IMR-90 (cell line): ENCODE measurements around the gene NFIA. TPM values are rescaled to one million over a fixed set of nuclear protein-coding genes. Genes with fewer than 3 reads are reported as not detected.

Experiments used
- ATAC-seq: fragments of 200-7000 bp; cut with Tn5 transposase; 2 replicates; pipeline ENCODE4 v1.9.1; 2020; ENCODE audit warnings: low read depth, mild to moderate bottlenecking, moderate library complexity
- BruUV-seq: library from RNA; stranded (reverse); fragments of 400-500 nt; replicated peaks from 2 replicates; lab custom pipeline; 2021; lab: Mats Ljungman, UMichigan
- CTCF ChIA-PET: fragments of 300-600 bp; formaldehyde crosslinking; extraction: SDS; loops from one replicate; lab custom pipeline; 2021; ENCODE audit warnings: antibody characterized with exemption; lab: Yijun Ruan, JAX
- POLR2A ChIA-PET: fragments of 300-600 bp; sonication (Branson Sonifier 250); formaldehyde crosslinking; loops from one replicate; lab custom pipeline; 2022; ENCODE audit warnings: antibody characterized with exemption; ENCODE audit not compliant: unreplicated experiment; lab: Charles Lee
- DNase-seq: peaks from one replicate; pipeline ENCODE4 v3.0.0; 2013
- H2AFZ ChIP-seq: replicated peaks from 2 replicates; pipeline ENCODE3; 2013; ENCODE audit warnings: low read length, mild to moderate bottlenecking; ENCODE audit not compliant: poor library complexity
- H2AK5ac ChIP-seq: 2 replicates; pipeline ENCODE4 v1.6.1; 2013; ENCODE audit warnings: low read depth, low read length, inconsistent platforms
- H2AK9ac ChIP-seq: replicated peaks from 2 replicates; pipeline ENCODE3; 2013; ENCODE audit warnings: mild to moderate bottlenecking, low read depth, low read length, moderate library complexity; ENCODE audit not compliant: poor library complexity
- H2BK120ac ChIP-seq: 2 replicates; pipeline ENCODE4 v1.6.1; 2013; ENCODE audit warnings: low read depth, low read length, inconsistent platforms
- H2BK15ac ChIP-seq: 3 replicates; pipeline ENCODE4 v1.6.1; 2013; ENCODE audit warnings: low read depth, low read length, inconsistent platforms
- H2BK20ac ChIP-seq: 2 replicates; pipeline ENCODE4 v1.6.1; 2013; ENCODE audit warnings: low read depth, mild to moderate bottlenecking, inconsistent platforms, low read length, moderate library complexity
- H2BK5ac ChIP-seq: 2 replicates; pipeline ENCODE4 v1.6.1; 2013; ENCODE audit warnings: mild to moderate bottlenecking, low read depth, low read length, inconsistent platforms; ENCODE audit not compliant: poor library complexity, severe bottlenecking
- H3K14ac ChIP-seq: replicated peaks from 2 replicates; pipeline ENCODE4 v1.6.1; 2013; ENCODE audit warnings: low read depth, low read length, inconsistent platforms
- H3K18ac ChIP-seq: 2 replicates; pipeline ENCODE4 v1.6.1; 2013; ENCODE audit warnings: low read depth, low read length, control low read depth
- H3K23ac ChIP-seq: 2 replicates; pipeline ENCODE4 v1.6.1; 2013; ENCODE audit warnings: low read depth, low read length, inconsistent platforms
- H3K27ac ChIP-seq: 2 replicates; pipeline ENCODE4 v1.5.1; 2013; ENCODE audit warnings: mild to moderate bottlenecking, control low read depth, low read length; ENCODE audit not compliant: insufficient read depth
- H3K27me3 ChIP-seq: 2 replicates; pipeline ENCODE4 v1.6.1; 2013; ENCODE audit warnings: low read length; ENCODE audit not compliant: control insufficient read depth, insufficient read depth
- H3K36me3 ChIP-seq: 2 replicates; pipeline ENCODE4 v1.6.1; 2013; ENCODE audit warnings: low read length, mixed read lengths; ENCODE audit not compliant: control insufficient read depth, insufficient read depth
- H3K4ac ChIP-seq: 2 replicates; pipeline ENCODE4 v1.6.1; 2013; ENCODE audit warnings: low read depth, low read length, inconsistent platforms
- H3K4me1 ChIP-seq: 2 replicates; pipeline ENCODE4 v1.6.1; 2013; ENCODE audit warnings: low read length, mixed read lengths; ENCODE audit not compliant: control insufficient read depth, insufficient read depth
- H3K4me2 ChIP-seq: 2 replicates; pipeline ENCODE4 v1.6.1; 2013; ENCODE audit warnings: low read depth, mild to moderate bottlenecking, control low read depth, low read length, moderate library complexity
- H3K4me3 ChIP-seq: 2 replicates; pipeline ENCODE4 v1.5.1; 2013; ENCODE audit warnings: low read depth, mild to moderate bottlenecking, control low read depth, low read length, moderate library complexity; ENCODE audit not compliant: insufficient read depth
- H3K56ac ChIP-seq: 2 replicates; pipeline ENCODE4 v1.6.1; 2013; ENCODE audit warnings: low read length, inconsistent platforms; ENCODE audit not compliant: insufficient read depth; ENCODE audit errors: extremely low read depth
- H3K79me1 ChIP-seq, 2 experiments: 2 replicates each; pipeline ENCODE4 v1.6.1; 2013; ENCODE audit warnings: low read length in 2 of 2, inconsistent platforms in 1 of 2, low read depth in 1 of 2
- H3K9ac ChIP-seq: 2 replicates; pipeline ENCODE4 v1.6.1; 2013; ENCODE audit warnings: low read depth, low read length, control low read depth
- H3K9me1 ChIP-seq: 2 replicates; pipeline ENCODE4 v1.6.1; 2013; ENCODE audit warnings: low read length, inconsistent platforms; ENCODE audit not compliant: insufficient read depth
- H3K9me3 ChIP-seq: 2 replicates; pipeline ENCODE4 v1.6.1; 2013; ENCODE audit warnings: low read length; ENCODE audit not compliant: control insufficient read depth, insufficient read depth
- H4K20me1 ChIP-seq: 2 replicates; pipeline ENCODE4 v1.6.1; 2013; ENCODE audit warnings: low read length, inconsistent platforms; ENCODE audit not compliant: insufficient read depth
- H4K5ac ChIP-seq: 2 replicates; pipeline ENCODE4 v1.6.1; 2013; ENCODE audit warnings: mild to moderate bottlenecking, low read depth, low read length, control low read depth
- H4K8ac ChIP-seq, 2 experiments: 2 replicates each; pipeline ENCODE4 v1.6.1; 2013; ENCODE audit warnings: low read depth in 2 of 2, low read length in 2 of 2, control low read depth in 1 of 2, inconsistent platforms in 1 of 2
- H4K91ac ChIP-seq: 2 replicates; pipeline ENCODE4 v1.6.1; 2013; ENCODE audit warnings: low read depth, low read length, inconsistent platforms; ENCODE audit not compliant: insufficient read depth
- BHLHE40 ChIP-seq: fragments of 150-350 bp; IDR thresholded peaks from 2 replicates; pipeline ENCODE4 v1.6.1; 2016; ENCODE audit warnings: mild to moderate bottlenecking, low read depth, low read length
- CEBPB ChIP-seq: IDR thresholded peaks from 2 replicates; pipeline ENCODE4 v1.6.1; 2012; ENCODE audit warnings: low read depth, low read length, improper control_type of control experiment
- CHD1 ChIP-seq: IDR thresholded peaks from 2 replicates; pipeline ENCODE4 v1.6.1; 2012; ENCODE audit warnings: low read depth, low read length, improper control_type of control experiment
- NFE2L2 ChIP-seq: fragments of 150-350 bp; IDR thresholded peaks from 2 replicates; pipeline ENCODE4 v1.6.1; 2016; ENCODE audit warnings: low read depth, mild to moderate bottlenecking, low read length
- POLR2A ChIP-seq: IDR thresholded peaks from 2 replicates; pipeline ENCODE4 v1.6.1; 2012; ENCODE audit warnings: mild to moderate bottlenecking, low read depth, low read length
- RCOR1 ChIP-seq: IDR thresholded peaks from 2 replicates; pipeline ENCODE4 v1.6.1; 2012; ENCODE audit warnings: mild to moderate bottlenecking, low read length, improper control_type of control experiment; ENCODE audit not compliant: insufficient replicate concordance
- SMC3 ChIP-seq: fragments of 150-350 bp; IDR thresholded peaks from 2 replicates; pipeline ENCODE4 v1.6.1; 2016; ENCODE audit warnings: low read depth, mild to moderate bottlenecking, antibody characterized with exemption, low read length, moderate library complexity
- WGBS, 2 experiments: methylation state at CpG; one replicate each; pipeline versions ENCODE4 v1.1.5 to v1.1.7; 2013; ENCODE audit warnings: missing lambda C conversion rate in 2 of 2; ENCODE audit not compliant: insufficient read length in 1 of 2; ENCODE audit errors: extremely low coverage in 2 of 2; 5-methylcytosine and 5-hydroxymethylcytosine counted together
- dilution Hi-C: fragments of 300-500 bp; cut with HindIII; formaldehyde crosslinking; loops from one replicate; pipeline ENCODE4 v1.14.3; 2018; ENCODE audit warnings: low sequenced_read_pairs; ENCODE audit not compliant: unreplicated experiment
- in situ Hi-C: fragments of 300-500 bp; cut with MboI; formaldehyde crosslinking; loops from 3 replicates; pipeline ENCODE4 v1.14.3; 2019; ENCODE audit warnings: low sequenced_read_pairs, inconsistent platforms, mixed read lengths
- intact Hi-C: fragments of 100-400 bp; cut with micrococcal nuclease; formaldehyde crosslinking; loops from 2 replicates; pipeline ENCODE4 v1.10.0; 2022
- polyA plus RNA-seq, 3 experiments: library from polyadenylated mRNA; depleted of rRNA; stranded (reverse); fragments of >200 nt; gene quantifications; 2 replicates each; pipeline ENCODE4 v1.2.3, GENCODE V29; 2012; ENCODE audit warnings: low replicate concordance in 1 of 3
- total RNA-seq: library from RNA; depleted of rRNA; stranded (reverse); fragments of >200 nt; gene quantifications from 2 replicates; pipeline ENCODE4 v1.2.3, GENCODE V29; 2012

Gene NFIA
- total and polyA plus RNA-seq, 2 of the 4 experiments (the other 2 are of a cell fraction), result 1.6 to 2.2 TPM

DNA sequence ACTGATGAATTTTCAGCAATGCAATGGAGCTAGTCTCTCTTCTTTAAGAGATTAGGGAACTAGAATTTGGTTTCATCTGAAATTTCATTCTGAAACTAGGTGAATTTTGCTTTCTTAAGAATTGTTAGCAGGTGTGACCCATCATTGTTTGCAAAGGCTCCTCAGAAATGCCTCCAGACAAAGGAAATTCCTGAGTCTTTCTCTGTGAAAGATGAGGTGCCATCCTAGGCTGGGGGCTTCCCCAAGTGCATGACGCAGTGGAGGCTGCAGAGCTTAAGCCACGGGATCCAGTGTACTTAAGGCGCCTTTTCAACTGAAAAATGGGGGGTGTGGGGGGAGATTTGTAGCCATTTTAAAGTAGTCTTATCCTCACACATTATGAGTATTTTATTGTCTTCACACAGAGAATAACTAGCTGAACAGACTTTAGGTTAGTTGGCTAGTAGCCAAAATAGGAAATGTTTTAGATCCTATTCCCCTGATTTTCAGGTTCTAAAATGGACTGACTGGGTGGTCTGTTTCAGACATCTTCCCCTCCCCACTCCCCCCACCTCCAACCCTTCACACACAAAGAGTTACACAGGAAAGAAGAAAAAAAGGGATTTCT, 202.0 kb downstream of the NFIA start:
- Histone ChIP-seq H3K9me3 (no peaks in the 10 kb centered on the region), H3K4me2 (no peak overlapping the region), H4K8ac (no peak overlapping the region), H2AK5ac (no peak overlapping the region), H3K27ac (no peak overlapping the region), H4K91ac (no peak overlapping the region), H2BK5ac (no peak overlapping the region), H3K56ac (no peak overlapping the region), H2BK15ac (no peak overlapping the region), H2AK9ac (no peak overlapping the region), H4K5ac (no peak overlapping the region), H3K18ac (no peak overlapping the region), H2BK20ac (no peak overlapping the region), H3K23ac (no peak overlapping the region), H3K9me1 (no peaks in the 10 kb centered on the region), H3K14ac (no peak overlapping the region), H3K9ac (no peak overlapping the region), H3K4ac (no peak overlapping the region), H3K79me1 (no peaks in the 10 kb centered on the region), H2AFZ (no peak overlapping the region), H3K27me3 (no peaks in the 10 kb centered on the region), H3K4me1 (no peaks in the 10 kb centered on the region), H4K20me1 (no peaks in the 10 kb centered on the region), H2BK120ac (no peak overlapping the region), H3K4me3 (no peak overlapping the region), H3K36me3 (no peaks in the 10 kb centered on the region)
- POLR2A ChIA-PET, result no interaction called here
- intact Hi-C loops, result no loop called here
- WGBS, 2 experiments, result no CpG with 5 or more reads among the region's 3 CpGs
- in situ Hi-C loops, result no loop called here
- no peak for ATAC-seq
- DNase-seq, result no peak
- no TSS peak for BruUV-seq
- TF ChIP-seq BHLHE40, result no peak
- TF ChIP-seq RCOR1, result no peak
- no peak for TF ChIP-seq CHD1
- no peak for TF ChIP-seq POLR2A
- TF ChIP-seq CEBPB, result no peak
- no peak for TF ChIP-seq NFE2L2
- TF ChIP-seq SMC3, result no peak
- CTCF ChIA-PET, result no interaction called here
- dilution Hi-C loops, result no loop called here
